Stimulated activated naive CD8-positive, alpha-beta T cell treated with anti-CD3 and anti-CD28 coated beads, Interleukin-15, amount 100 ng/mL, for 72 hours (primary cell): ENCODE results near the gene ATXN7L1.
"Not testable (repeated sequence)": the region's sequence is repeated elsewhere in the genome, so short reads cannot be mapped to it uniquely, and the experiment has no call there.

Experiments used
- ATAC-seq: fragments of 150-1000 bp; cut with Tn5 transposase; 2 replicates; pipeline ENCODE4 v1.10.0; 2021; ENCODE audit warnings: mild to moderate bottlenecking, moderate library complexity
- DNase-seq, 2 donors: peaks; one replicate each; pipeline ENCODE4 v3.0.0; 2021 to 2022
- H3K27ac Mint-ChIP-seq, 2 donors: one replicate each; pipeline ENCODE4 v1.8.0; 2022; ENCODE audit warnings: mild to moderate bottlenecking in 2 of 2, mixed read lengths in 2 of 2, moderate library complexity in 2 of 2
- H3K27me3 Mint-ChIP-seq: one replicate; pipeline ENCODE4 v1.8.0; 2022; ENCODE audit warnings: mixed read lengths
- H3K4me1 Mint-ChIP-seq: one replicate; pipeline ENCODE4 v1.8.0; 2022; ENCODE audit warnings: mild to moderate bottlenecking, mixed read lengths
- H3K4me3 Mint-ChIP-seq, 2 donors: one replicate each; pipeline ENCODE4 v1.8.0; 2022; ENCODE audit warnings: mild to moderate bottlenecking in 2 of 2, mixed read lengths in 2 of 2, moderate library complexity in 1 of 2
- H3K9me3 Mint-ChIP-seq, 2 donors: one replicate each; pipeline ENCODE4 v1.8.0; 2022; ENCODE audit warnings: mixed read lengths in 2 of 2

ATXN7L1 gene

DNA sequence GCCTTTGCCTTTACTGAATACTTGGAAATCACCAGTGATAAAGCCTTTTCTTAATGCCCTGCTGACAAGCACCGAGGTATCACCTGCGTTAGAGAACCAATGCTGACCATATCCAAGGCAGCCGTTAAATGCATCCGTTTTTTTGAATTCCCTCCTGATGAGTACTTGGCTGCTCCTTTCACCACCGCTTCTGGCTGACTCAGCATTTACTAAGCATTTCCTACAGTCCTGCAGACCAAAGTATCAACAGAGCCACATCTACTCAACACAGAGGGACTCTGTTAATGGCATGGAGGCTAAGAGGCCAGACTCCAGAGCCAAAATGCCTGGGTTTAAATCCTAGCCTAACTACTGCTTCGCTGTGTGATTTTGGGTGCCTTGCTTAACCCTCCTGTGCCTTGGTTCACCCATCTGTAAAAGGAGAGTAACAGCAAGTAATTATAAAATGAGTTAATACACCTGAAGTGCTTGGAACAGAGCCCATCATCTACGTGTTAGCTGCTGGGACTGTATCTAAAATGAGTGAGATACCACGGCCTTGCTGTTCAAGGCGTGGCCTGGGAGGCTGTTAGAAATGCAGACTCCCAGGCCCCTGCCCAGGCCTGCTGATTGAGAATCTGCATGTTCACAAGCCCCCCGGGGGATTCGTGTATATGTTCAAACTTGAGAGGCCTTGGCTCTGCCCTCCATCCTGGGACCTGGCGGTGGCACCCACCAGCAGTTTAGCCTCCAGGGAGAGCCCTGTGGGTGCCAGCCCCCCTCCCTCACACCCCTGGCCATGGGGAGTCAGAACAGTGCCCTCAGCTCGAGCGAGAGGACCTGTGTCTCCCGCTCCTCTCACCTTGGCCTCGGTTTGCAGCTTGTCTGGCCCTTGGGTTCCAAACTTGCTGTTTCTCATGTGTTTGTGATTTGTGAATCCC is 264.3 kb downstream of the ATXN7L1 start:
- Mint-ChIP-seq H3K4me1 (no peaks in the 10 kb centered on the region), H3K27ac (no peak overlapping the region)
- ATAC-seq, result no peak

DNA sequence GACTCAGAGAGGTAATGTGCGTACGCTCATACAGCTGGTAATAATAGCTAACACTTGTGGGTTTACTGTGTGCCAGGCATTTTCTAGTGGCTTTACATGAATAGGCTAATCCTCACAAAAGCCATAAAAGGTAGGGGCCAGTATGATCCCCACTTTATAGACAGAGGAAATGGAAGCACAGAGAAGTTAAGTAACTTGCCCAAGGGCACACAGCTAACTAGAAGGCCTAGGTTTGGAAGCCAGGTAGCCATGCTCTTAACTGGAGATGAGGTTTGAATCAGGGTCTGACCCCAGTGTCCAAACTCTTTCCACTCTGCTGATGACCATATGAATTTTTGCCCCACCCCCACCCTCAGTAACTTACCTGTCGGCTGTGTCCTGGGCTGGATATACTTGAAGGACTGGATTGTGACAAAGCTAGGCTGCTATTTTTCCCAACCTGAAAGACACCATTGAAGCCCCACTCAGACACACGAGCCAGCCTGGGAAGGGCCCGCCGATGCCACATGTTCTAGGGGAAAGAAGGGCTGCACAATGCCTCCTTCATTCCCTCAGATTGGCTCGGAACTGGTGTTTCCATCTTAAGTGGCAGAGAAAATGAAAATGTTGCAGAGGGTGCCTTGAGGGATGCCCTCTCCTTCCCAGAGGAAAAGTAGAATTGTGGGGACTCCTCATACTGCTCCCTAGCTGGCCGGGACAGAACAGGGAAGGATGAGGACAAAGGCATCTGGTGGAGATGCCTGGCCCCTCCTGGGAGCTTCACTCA is 266.1 kb downstream of the ATXN7L1 start:
- no peaks in the 10 kb centered on the region for H3K27me3 Mint-ChIP-seq
- no peak for ATAC-seq
- DNase-seq, result no peak
- H3K9me3 Mint-ChIP-seq, result no peaks in the 10 kb centered on the region
- H3K4me1 Mint-ChIP-seq, result no peaks in the 10 kb centered on the region
- no peak overlapping the region for H3K4me3 Mint-ChIP-seq
- peak overlapping the region in 1 of 2 donors; percentile 59 for H3K27ac Mint-ChIP-seq

More for the DNA sequence above, 264.3 kb downstream of the ATXN7L1 start:
- H3K27me3 Mint-ChIP-seq, result no peaks in the 10 kb centered on the region
- no peak overlapping the region for H3K4me3 Mint-ChIP-seq
- H3K9me3 Mint-ChIP-seq, result no peaks in the 10 kb centered on the region
- no peak for DNase-seq

DNA sequence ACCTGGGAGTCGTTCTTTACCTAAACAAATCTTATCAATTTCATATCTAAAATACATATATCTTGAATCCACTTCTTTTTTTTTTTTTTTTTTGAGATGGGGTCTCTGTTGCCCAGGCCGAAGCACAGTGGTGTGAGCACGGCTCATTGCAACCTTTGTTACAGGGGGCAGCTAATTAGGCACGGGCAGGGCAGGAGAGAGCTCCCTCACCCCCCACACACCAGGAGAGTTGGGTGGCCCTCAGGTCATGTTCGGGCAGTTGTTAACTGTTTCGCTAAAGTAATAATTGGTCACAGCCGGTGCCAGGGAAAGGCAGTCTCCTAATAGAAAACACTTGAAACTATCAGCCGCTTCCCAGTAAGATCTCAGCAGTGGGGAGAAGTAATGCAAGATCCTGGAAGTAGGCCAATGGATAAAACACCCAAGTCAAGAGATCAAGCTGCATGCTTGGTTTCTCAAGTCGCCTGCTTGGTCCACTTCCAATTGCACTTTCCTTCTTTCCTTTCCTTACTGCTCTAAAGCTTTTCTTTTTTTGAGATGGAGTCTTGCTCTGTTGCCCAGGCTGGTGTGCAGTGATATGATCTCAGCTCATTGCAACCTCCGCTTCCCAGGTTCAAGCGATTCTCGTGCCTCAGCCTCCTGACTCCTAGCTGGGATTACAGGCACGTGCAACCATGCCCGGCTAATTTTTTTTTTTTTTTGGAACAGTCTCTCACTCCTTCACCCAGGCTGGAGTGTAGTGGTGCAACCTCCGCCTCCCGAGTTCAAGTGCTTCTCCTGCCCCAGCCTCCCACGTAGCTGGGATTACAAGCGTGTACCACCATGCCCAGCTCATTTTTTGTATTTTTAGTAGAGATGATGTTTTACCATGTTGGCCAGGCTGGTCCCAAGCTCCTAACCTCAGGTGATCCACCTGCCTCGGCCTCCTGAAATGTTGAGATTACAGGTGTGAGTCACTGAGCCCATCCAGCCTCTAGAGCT is 273.8 kb downstream of the ATXN7L1 start:
- H3K4me3 Mint-ChIP-seq, result no peak overlapping the region
- no peaks in the 10 kb centered on the region for H3K4me1 Mint-ChIP-seq
- DNase-seq (no peak), ATAC-seq (no peak)
- H3K9me3 Mint-ChIP-seq, result no peaks in the 10 kb centered on the region
- no peak overlapping the region for H3K27ac Mint-ChIP-seq
- H3K27me3 Mint-ChIP-seq, result peaks cover 11% of the 10 kb centered on the region

DNA sequence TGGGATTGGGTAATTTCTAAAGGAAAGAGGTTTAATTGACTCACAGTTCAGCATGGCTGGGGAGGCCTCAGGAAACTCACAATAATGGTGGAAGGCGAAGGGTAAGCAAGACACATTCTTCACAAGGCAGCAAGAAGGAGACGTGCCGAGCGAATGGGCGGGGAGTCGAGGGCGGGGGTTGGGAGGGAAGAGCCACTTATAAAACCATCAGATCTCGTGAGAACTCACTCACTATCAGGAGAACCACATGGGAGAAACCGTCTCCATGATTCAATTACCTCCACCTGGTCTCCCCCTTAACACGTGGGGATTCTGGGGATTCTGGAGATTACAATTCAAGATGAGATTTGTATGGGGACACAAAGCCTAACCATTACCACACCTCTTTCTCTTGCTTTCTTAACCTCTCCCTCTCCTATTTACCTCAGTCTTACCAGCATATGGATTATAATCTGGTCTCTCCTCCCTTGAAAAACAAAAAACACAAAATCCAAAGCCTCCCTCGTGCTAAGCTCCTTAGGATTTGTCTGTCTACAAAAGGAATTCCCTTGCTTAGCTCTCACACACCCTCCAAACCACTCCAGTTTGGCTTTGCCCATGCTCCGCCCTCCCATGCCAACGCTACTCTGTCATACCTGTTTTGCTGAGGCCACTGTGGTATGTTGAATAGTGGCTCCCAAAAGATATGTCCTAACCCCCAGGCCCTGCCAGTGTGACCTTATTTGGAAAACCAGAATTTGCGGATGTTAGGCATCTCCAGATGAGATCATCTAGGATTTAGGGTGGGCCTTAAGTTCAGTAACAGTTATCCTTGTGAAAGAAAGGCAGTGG is 275.5 kb downstream of the ATXN7L1 start:
- ATAC-seq, result no peak
- Mint-ChIP-seq H3K4me1 (no peaks in the 10 kb centered on the region), H3K4me3 (no peak overlapping the region), H3K27me3 (peaks cover 20% of the 10 kb centered on the region), H3K27ac (no peak overlapping the region), H3K9me3 (no peaks in the 10 kb centered on the region)
- DNase-seq, result no peak

DNA sequence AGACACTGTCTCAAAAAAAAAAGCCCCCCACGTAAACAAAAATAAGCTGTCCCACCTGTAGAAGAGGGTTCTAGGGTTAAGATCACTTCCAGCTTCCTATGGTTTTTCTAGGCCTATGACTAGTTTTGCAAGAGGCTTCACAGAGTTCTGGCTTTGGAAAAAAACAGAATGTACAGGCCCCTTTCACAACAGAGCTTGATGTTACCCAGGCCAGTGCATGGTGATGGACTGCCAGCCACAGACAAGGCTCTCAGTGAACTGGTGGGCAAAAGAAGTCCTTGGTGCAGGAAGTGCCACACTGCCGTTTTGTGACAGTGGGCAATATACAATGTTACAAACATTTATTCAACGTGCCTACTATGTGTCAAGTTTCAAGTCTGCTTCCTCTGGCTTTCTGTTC is 276.8 kb downstream of the ATXN7L1 start:
- Mint-ChIP-seq H3K27me3 (peaks cover 20% of the 10 kb centered on the region), H3K4me1 (no peaks in the 10 kb centered on the region), H3K4me3 (no peak overlapping the region), H3K27ac (peak overlapping the region in 1 of 2 donors; percentile 35), H3K9me3 (no peaks in the 10 kb centered on the region)
- DNase-seq (no peak), ATAC-seq (no peak)

DNA sequence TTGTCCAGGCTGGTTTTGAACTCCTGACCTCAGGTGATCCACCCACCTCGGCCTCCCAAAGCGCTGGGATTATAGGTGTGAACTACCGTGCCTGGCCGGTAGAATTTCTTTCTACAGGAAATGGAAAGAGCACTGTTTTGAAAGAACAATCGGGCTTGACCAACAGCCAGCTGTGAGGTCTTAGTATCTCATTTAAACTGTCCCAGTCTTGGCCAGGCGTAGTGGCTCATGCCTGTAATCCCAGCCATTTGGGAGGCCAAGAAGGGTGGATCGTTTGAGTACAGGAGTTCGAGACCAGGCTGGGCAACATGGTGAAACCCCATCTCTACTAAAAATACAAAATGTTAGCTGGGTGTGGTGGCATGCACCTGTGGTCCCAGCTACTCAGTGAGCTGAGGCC is 277.3 kb downstream of the ATXN7L1 start:
- H3K9me3 Mint-ChIP-seq, H3K4me3 Mint-ChIP-seq, H3K4me1 Mint-ChIP-seq, ATAC-seq, DNase-seq, H3K27ac Mint-ChIP-seq: not testable (repeated sequence)
- peaks cover 20% of the 10 kb centered on the region for H3K27me3 Mint-ChIP-seq

DNA sequence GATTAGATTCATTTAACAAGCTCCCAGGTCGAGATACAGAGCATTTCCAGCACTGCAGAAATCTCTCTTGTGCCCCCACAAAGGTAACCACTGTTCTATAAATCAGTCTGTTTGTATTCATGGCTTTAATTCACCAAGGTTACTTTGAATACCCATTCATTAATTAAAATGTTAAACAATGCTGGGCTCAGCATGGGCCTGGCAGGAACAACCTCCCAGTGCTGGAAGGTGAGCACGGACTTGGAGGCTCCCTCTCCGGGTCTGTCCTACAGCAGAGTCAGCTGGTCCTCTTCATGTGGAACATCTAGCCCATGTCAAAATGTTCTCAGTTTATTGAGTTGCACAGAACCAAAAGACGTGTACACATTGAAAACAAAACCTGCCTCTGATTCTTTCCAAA is 279.5 kb downstream of the ATXN7L1 start:
- Mint-ChIP-seq H3K9me3 (no peaks in the 10 kb centered on the region), H3K4me3 (no peak overlapping the region), H3K4me1 (no peaks in the 10 kb centered on the region), H3K27ac (no peak overlapping the region), H3K27me3 (peaks cover 20% of the 10 kb centered on the region)
- ATAC-seq, result no peak
- DNase-seq, result no peak

DNA sequence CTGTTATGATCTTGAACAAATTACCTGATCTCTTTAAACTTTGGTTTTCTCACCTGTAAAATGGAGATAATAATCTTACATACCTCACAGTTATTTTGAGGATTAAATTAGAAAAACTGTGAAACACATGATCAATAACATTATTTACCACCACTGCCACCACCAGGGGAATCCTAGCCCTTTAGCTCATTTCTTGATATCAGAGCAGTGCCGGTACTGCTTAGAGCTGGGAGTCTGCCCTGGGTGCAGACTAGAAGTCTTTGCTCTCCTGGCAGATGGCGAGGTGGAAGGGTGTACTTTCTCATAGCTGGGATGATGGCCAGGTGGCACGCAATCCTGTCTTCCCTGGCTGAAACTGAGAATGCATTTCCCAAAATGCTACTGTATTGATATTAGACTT is 282.4 kb downstream of the ATXN7L1 start:
- peaks cover 7% of the 10 kb centered on the region for H3K4me1 Mint-ChIP-seq
- no peak for ATAC-seq
- H3K4me3 Mint-ChIP-seq, result no peak overlapping the region
- no peaks in the 10 kb centered on the region for H3K9me3 Mint-ChIP-seq
- H3K27me3 Mint-ChIP-seq, result peaks cover 9% of the 10 kb centered on the region
- H3K27ac Mint-ChIP-seq, result no peak overlapping the region
- no peak for DNase-seq

DNA sequence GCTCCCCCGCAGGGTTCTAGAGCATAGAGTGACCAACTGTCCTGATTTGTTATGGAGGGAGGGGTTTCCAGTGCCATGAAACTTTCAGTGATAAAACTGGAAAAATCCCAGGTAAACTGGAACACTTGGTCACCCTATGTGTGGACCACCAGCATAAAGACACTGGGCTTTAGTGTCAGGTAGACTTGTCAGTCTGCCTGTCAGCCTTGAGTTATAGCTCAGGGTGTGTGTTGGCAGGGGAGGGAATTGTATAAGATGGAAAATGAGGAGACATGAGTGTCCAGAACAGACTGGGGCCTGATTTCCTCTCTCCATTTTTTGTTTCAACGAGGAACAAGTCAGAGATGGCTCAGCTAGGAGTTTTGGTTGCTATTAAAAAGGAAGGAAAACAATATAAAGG is 284.9 kb downstream of the ATXN7L1 start:
- H3K4me3 Mint-ChIP-seq, result no peak overlapping the region
- no peak for ATAC-seq
- no peaks in the 10 kb centered on the region for H3K9me3 Mint-ChIP-seq
- peaks cover 13% of the 10 kb centered on the region for H3K4me1 Mint-ChIP-seq
- no peaks in the 10 kb centered on the region for H3K27me3 Mint-ChIP-seq
- peak overlapping the region in 1 of 2 donors; percentile 16 for H3K27ac Mint-ChIP-seq
- DNase-seq, result no peak

DNA sequence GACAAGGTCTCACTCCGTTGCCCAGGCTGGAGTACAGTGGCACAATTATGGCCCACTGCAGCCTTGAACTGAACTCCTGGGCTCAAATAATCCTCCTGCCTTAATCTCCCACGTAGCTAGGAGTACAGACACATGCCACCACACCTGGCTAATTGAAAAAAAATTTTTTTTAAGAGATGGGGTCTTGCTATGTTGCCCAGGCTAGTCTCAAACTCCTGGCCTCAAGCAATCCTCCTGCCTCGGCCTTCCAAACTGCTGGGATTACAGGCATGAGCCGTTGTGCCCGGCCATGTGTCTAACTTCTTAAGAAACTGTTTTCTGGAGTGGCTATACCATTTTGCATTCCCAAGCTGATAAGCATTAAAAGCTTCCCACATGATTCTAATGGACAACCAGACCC is 285.6 kb downstream of the ATXN7L1 start:
- DNase-seq (no peak), ATAC-seq (no peak)
- Mint-ChIP-seq H3K4me3 (no peak overlapping the region), H3K27ac (no peak overlapping the region), H3K27me3 (no peaks in the 10 kb centered on the region), H3K9me3 (no peaks in the 10 kb centered on the region), H3K4me1 (peaks cover 13% of the 10 kb centered on the region)

DNA sequence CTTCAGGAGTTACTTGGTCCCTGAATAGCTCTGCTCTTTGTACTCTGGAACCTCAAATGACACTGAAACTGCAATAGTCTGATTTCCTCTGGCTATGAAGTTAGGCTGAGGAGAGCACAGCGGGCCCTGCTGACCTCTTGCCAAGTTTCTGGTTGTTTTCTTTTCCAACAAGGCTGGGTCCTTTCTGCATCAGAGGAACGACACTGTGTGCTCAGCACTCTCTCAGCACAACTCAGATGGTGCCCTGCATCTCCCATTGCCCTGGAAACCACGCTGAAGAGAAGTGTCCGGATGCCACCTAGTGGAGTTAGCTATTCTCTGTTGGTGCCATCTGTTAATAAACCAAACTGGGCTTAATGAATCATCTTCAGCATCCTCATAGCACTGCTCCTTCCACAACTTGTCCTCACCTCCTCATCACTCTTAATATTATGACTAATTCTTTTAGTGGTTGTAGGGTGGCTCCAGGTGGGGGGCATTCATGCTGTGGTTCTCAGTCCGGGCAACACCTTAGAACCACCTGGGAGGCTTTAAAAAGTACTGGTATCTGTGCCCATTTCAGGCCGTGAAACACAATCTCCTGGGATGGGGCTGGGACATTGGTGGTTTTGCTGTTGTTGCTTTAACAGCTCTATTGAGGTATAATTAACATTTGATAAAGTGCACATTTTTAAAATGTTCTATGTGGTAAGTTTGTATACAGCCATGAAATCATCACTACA is 286.9 kb downstream of the ATXN7L1 start:
- DNase-seq (peak; percentile 58 to 70), ATAC-seq (peak; percentile 98)
- Mint-ChIP-seq H3K27me3 (no peaks in the 10 kb centered on the region), H3K4me1 (peaks cover 13% of the 10 kb centered on the region), H3K9me3 (peaks cover 2 to 4% of the 10 kb centered on the region in 2 donors), H3K4me3 (no peak overlapping the region), H3K27ac (no peak overlapping the region)

DNA sequence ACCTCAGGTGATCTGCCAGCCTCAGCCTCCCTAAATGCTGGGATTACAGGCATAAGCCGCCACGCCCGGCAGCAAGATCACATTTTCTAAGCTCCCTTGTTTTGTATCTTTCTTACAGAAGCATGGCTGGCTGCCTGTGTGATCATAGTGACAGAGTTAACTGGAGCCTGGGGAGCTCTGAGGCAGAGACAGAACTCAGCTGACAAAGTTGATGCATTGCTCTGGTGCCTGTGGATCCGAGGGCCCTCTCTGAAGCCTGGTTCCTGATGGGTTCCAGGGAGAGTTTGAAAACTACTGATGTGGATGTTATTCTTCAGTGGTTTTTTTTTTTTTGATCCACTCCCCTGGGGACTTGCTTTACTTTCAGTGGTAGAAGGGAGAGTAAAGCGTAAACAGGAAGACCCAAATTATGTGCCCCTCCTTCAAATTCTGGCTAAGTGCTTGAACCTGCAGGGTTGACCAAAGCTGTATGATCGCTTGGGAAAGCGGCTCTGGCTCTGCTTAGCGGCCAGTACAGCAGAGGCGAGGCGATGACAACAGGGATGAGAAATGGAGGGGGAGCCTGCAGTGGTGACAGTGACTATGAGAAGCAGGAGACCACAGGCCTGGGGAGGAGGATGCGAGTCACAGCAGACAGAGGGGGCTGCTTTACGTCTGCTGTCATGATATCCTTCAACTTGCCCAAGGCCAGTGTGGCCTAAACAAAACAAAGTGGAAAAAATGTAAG is 288.3 kb downstream of the ATXN7L1 start:
- DNase-seq (no peak), ATAC-seq (peak; percentile 30)
- no peak overlapping the region for H3K4me3 Mint-ChIP-seq
- peak overlapping the region in 1 of 2 donors; percentile 13 for H3K27ac Mint-ChIP-seq
- peaks cover 4 to 8% of the 10 kb centered on the region in 2 donors for H3K9me3 Mint-ChIP-seq
- no peaks in the 10 kb centered on the region for H3K27me3 Mint-ChIP-seq
- peaks cover 13% of the 10 kb centered on the region for H3K4me1 Mint-ChIP-seq

DNA sequence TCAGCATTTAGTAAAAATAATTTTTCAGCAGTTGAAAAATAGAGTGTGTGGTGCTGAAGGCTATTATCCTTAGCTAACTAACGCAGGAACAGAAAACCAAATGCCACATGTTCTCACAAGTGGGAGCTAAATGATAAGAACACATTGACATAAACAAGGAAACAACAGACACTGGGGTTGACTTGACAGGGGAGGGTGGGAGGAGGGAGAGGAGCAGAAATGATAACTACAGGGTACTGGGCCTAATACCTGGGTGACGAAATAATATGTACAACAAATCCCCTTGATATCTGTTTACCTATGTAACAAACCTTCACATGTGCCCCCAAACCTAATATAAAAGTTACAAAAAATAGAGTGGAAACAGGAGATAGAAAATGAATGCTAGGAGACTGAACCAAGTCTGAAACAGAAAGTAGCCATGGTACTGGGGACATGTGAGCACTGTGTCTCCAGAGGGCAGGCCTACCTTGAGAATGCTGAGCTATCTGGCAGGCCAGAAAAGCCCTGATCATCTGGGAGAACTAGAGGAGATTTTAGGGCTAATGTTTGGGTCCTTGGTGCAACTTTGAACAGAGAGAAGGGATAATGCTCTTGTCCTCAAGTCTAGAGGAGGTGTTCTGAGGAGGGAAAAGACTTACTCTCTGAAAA is 290.4 kb downstream of the ATXN7L1 start:
- Mint-ChIP-seq H3K4me1 (peaks cover 19% of the 10 kb centered on the region), H3K27ac (peak overlapping the region in 1 of 2 donors; percentile 75), H3K9me3 (peaks cover 4 to 8% of the 10 kb centered on the region in 2 donors), H3K27me3 (peaks cover 6% of the 10 kb centered on the region), H3K4me3 (no peak overlapping the region)
- ATAC-seq, result no peak
- no peak for DNase-seq
